ENCODE data around the gene BAZ2A. TPM values are rescaled to one million over a fixed set of nuclear protein-coding genes. Genes with fewer than 3 reads are reported as not detected.

The BAZ2A gene
- polyA plus RNA-seq, 1 of the 3 experiments (the other 2 are of a cell fraction), result 32.4 TPM

DNA sequence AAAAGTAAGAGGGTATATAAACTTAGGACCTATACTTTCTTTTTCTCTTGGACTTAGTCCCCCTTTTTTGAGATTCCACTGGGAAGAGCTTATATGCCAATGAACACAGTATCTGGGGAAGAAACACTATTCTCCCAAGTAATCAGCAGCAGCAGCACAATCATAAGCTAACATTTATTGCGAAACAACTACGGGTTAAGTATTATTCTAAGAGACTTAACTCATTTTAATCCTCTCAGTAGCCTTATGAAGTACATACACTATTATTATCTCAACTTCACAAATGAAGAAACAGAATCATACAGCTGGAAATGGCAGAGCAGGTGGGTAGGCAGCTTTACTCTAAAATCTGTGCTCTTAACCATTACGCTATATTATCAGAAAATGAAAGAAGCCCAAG is 27.9 kb downstream of the BAZ2A start:
- TF ChIP-seq JUND (IDR thresholded peaks at IDR 0.05) (no peak), TCF12 (IDR thresholded peaks at IDR 0.05) (no peak), NFIC (IDR thresholded peaks at IDR 0.05; ENCODE audit: borderline replicate concordance) (no peak), NRF1 (IDR thresholded peaks at IDR 0.05; ENCODE audit: low read depth, low read length) (no peak), SIN3A (IDR thresholded peaks at IDR 0.05; ENCODE audit: borderline replicate concordance, low read depth, low read length) (no peak), SMC3 (IDR thresholded peaks at IDR 0.05; ENCODE audit: low read depth, low read length) (no peak), FOXJ3 (CRISPR knock-in tag; IDR thresholded peaks at IDR 0.05) (no peak), EP300 (IDR thresholded peaks at IDR 0.05; ENCODE audit: borderline replicate concordance in 1 of 2, low read depth in 1 of 2, low read length in 1 of 2) (no peak), FOSL2 (IDR thresholded peaks at IDR 0.05; ENCODE audit: borderline replicate concordance, low read depth) (no peak), TEAD4 (IDR thresholded peaks at IDR 0.05; ENCODE audit: borderline replicate concordance, insufficient read depth) (no peak), GATA2 (CRISPR knock-in tag; IDR thresholded peaks at IDR 0.05) (no peak)
- TF ChIP-seq, protein P1, sequence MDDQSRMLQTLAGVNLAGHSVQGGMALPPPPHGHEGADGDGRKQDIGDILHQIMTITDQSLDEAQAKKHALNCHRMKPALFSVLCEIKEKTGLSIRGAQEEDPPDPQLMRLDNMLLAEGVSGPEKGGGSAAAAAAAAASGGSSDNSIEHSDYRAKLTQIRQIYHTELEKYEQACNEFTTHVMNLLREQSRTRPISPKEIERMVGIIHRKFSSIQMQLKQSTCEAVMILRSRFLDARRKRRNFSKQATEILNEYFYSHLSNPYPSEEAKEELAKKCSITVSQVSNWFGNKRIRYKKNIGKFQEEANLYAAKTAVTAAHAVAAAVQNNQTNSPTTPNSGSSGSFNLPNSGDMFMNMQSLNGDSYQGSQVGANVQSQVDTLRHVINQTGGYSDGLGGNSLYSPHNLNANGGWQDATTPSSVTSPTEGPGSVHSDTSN (IDR thresholded peaks at IDR 0.05), result no peak
- TF ChIP-seq, protein P2, sequence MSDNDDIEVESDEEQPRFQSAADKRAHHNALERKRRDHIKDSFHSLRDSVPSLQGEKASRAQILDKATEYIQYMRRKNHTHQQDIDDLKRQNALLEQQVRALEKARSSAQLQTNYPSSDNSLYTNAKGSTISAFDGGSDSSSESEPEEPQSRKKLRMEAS (IDR thresholded peaks at IDR 0.05; ENCODE audit: low read depth), result no peak
- Histone ChIP-seq H3K36me3 (replicated peaks in 1 of 2; ENCODE audit: control insufficient read depth in 1 of 2, insufficient read depth in 2 of 2, low read length in 1 of 2) (peaks cover 49 to 94% of the 10 kb centered on the region in 2 experiments), H2AFZ (ENCODE audit: low read depth) (no peak overlapping the region), H3K9me3 (no peaks in the 10 kb centered on the region), H3K9me2 (no peaks in the 10 kb centered on the region), H3K4me3 (ENCODE audit: low read depth in 2 of 2, low read length in 1 of 2) (no peak overlapping the region), H3K27ac (ENCODE audit: low read depth in 2 of 2, low read length in 1 of 2) (no peak overlapping the region), H3K9ac (no peak overlapping the region), H3K79me2 (ENCODE audit: insufficient read depth) (no peaks in the 10 kb centered on the region), H3K27me3 (ENCODE audit: insufficient read depth) (no peaks in the 10 kb centered on the region), H3K4me1 (ENCODE audit: control insufficient read depth in 1 of 2, insufficient read depth in 2 of 2, low read depth in 1 of 2, low read length in 1 of 2) (no peaks in the 10 kb centered on the region), H3F3A (replicated peaks; ENCODE audit: insufficient read depth) (peaks cover 14% of the 10 kb centered on the region), H3K4me2 (no peak overlapping the region), H4K20me1 (ENCODE audit: insufficient read depth) (no peaks in the 10 kb centered on the region)
- 92% methylated on average over 3 of the region's 3 CpGs for WGBS (ENCODE audit: low lambda C conversion rate)
- no peak for DNase-seq
- ChIA-PET CTCF (interaction anchor here (1.1 to 4.3 kb wide), 6 partner anchors 9 to 112 kb away, joined by 4 to 34 read pairs (median 11); no protein-coding TSS in a partner anchor), POLR2A (interaction anchor here (0.7 kb wide), 1 partner anchor 13 kb away, joined by 3 read pairs; no protein-coding TSS in a partner anchor)

DNA sequence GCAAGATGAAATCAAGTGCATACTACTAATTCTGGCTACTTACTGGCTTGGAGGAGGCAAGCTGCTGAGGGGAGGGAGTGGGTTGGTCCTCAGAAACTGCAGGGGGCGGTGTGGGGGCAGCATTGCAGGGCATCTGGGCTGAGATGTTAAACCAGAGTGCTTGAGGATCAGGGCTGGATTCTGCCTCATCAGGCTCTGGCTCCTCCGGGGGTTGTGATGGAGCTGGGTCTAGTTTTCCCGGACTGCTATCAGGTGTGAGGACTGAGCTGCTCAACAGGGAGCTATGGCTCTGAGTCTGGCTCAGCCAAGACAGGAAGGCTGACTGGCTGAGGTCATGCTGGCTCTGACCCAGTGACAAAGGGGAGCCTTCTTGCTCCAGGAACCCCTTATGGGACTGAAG is 28.6 kb downstream of the BAZ2A start:
- Histone ChIP-seq H3K4me1 (ENCODE audit: control insufficient read depth in 1 of 2, insufficient read depth in 2 of 2, low read depth in 1 of 2, low read length in 1 of 2) (no peaks in the 10 kb centered on the region), H3K4me3 (ENCODE audit: low read depth in 2 of 2, low read length in 1 of 2) (no peak overlapping the region), H3F3A (replicated peaks; ENCODE audit: insufficient read depth) (peaks cover 21% of the 10 kb centered on the region), H3K9me2 (no peaks in the 10 kb centered on the region), H3K27ac (ENCODE audit: low read depth in 2 of 2, low read length in 1 of 2) (no peak overlapping the region), H4K20me1 (ENCODE audit: insufficient read depth) (no peaks in the 10 kb centered on the region), H3K9me3 (no peaks in the 10 kb centered on the region), H3K36me3 (replicated peaks in 1 of 2; ENCODE audit: control insufficient read depth in 1 of 2, insufficient read depth in 2 of 2, low read length in 1 of 2) (peaks cover 42 to 90% of the 10 kb centered on the region in 2 experiments), H3K79me2 (ENCODE audit: insufficient read depth) (no peaks in the 10 kb centered on the region), H3K9ac (no peak overlapping the region), H3K4me2 (no peak overlapping the region), H3K27me3 (ENCODE audit: insufficient read depth) (no peaks in the 10 kb centered on the region), H2AFZ (ENCODE audit: low read depth) (no peak overlapping the region)
- ChIA-PET CTCF (interaction anchor here (0.7 to 4.3 kb wide), 9 partner anchors 8 to 112 kb away, joined by 3 to 34 read pairs (median 5); no protein-coding TSS in a partner anchor), POLR2A (interaction anchor here (0.7 kb wide), 1 partner anchor 12 kb away, joined by 3 read pairs; no protein-coding TSS in a partner anchor)
- TF ChIP-seq RAD21 (IDR thresholded peaks at IDR 0.05; ENCODE audit: low read length), result peak; percentile 32; the same call in 1 of the 2 replicates
- TF ChIP-seq NFIC (IDR thresholded peaks at IDR 0.05; ENCODE audit: borderline replicate concordance), result no peak
- TF ChIP-seq SMC3 (IDR thresholded peaks at IDR 0.05; ENCODE audit: low read depth, low read length), result 0 out of 2 replicates have a peak, but pooled peaks have one; percentile 16
- TF ChIP-seq, protein P3, sequence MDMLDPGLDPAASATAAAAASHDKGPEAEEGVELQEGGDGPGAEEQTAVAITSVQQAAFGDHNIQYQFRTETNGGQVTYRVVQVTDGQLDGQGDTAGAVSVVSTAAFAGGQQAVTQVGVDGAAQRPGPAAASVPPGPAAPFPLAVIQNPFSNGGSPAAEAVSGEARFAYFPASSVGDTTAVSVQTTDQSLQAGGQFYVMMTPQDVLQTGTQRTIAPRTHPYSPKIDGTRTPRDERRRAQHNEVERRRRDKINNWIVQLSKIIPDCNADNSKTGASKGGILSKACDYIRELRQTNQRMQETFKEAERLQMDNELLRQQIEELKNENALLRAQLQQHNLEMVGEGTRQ (IDR thresholded peaks at IDR 0.05; ENCODE audit: borderline replicate concordance, low read depth, low read length), result no peak
- no peak for TF ChIP-seq RFX5 (IDR thresholded peaks at IDR 0.05; ENCODE audit: low read length)
- TF ChIP-seq FOXJ3 (CRISPR knock-in tag; IDR thresholded peaks at IDR 0.05), result no peak
- TF ChIP-seq, protein P4, sequence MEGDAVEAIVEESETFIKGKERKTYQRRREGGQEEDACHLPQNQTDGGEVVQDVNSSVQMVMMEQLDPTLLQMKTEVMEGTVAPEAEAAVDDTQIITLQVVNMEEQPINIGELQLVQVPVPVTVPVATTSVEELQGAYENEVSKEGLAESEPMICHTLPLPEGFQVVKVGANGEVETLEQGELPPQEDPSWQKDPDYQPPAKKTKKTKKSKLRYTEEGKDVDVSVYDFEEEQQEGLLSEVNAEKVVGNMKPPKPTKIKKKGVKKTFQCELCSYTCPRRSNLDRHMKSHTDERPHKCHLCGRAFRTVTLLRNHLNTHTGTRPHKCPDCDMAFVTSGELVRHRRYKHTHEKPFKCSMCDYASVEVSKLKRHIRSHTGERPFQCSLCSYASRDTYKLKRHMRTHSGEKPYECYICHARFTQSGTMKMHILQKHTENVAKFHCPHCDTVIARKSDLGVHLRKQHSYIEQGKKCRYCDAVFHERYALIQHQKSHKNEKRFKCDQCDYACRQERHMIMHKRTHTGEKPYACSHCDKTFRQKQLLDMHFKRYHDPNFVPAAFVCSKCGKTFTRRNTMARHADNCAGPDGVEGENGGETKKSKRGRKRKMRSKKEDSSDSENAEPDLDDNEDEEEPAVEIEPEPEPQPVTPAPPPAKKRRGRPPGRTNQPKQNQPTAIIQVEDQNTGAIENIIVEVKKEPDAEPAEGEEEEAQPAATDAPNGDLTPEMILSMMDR (IDR thresholded peaks at IDR 0.05), result peak; percentile 32
- 100% methylated on average over 1 of the region's 3 CpGs for WGBS (ENCODE audit: low lambda C conversion rate)
- peak; percentile 43 for DNase-seq
